ENCODE results near the gene CSDE1. TPM values are rescaled to one million over a fixed set of nuclear protein-coding genes. Genes with fewer than 3 reads are reported as not detected.

Gene CSDE1
- total RNA-seq, 1 donor from 2014 or later, result 532 TPM

GRCh38 chr1:114728553-114728952 lies 29.2 kb downstream of the CSDE1 start:
- peaks cover 53% of the 10 kb centered on the region for H3K36me3 Mint-ChIP-seq
- no peak overlapping the region for H3K4me3 Mint-ChIP-seq
- no peaks in the 10 kb centered on the region for H3K27me3 Mint-ChIP-seq
- TF ChIP-seq, protein P1, sequence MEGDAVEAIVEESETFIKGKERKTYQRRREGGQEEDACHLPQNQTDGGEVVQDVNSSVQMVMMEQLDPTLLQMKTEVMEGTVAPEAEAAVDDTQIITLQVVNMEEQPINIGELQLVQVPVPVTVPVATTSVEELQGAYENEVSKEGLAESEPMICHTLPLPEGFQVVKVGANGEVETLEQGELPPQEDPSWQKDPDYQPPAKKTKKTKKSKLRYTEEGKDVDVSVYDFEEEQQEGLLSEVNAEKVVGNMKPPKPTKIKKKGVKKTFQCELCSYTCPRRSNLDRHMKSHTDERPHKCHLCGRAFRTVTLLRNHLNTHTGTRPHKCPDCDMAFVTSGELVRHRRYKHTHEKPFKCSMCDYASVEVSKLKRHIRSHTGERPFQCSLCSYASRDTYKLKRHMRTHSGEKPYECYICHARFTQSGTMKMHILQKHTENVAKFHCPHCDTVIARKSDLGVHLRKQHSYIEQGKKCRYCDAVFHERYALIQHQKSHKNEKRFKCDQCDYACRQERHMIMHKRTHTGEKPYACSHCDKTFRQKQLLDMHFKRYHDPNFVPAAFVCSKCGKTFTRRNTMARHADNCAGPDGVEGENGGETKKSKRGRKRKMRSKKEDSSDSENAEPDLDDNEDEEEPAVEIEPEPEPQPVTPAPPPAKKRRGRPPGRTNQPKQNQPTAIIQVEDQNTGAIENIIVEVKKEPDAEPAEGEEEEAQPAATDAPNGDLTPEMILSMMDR (conservative IDR thresholded peaks at IDR 0.05), result no peak
- H3K9me3 Mint-ChIP-seq, result no peaks in the 10 kb centered on the region
- H3K4me1 Mint-ChIP-seq (ENCODE audit: unreplicated experiment), result no peaks in the 10 kb centered on the region
- no peak overlapping the region for H3K27ac Mint-ChIP-seq
- DNase-seq (ENCODE audit: extremely low spot score, unreplicated experiment), result no peak

- no peak overlapping the region for H3K27ac Mint-ChIP-seq
- no peak overlapping the region for H3K4me3 Mint-ChIP-seq
- H3K36me3 Mint-ChIP-seq, result peaks cover 53% of the 10 kb centered on the region
- TF ChIP-seq, protein P1 (conservative IDR thresholded peaks at IDR 0.05), result no peak
- DNase-seq (ENCODE audit: extremely low spot score, unreplicated experiment), result no peak
- H3K4me1 Mint-ChIP-seq (ENCODE audit: unreplicated experiment), result no peaks in the 10 kb centered on the region
- H3K27me3 Mint-ChIP-seq, result no peaks in the 10 kb centered on the region
- no peaks in the 10 kb centered on the region for H3K9me3 Mint-ChIP-seq
Observed at GRCh38 chr1:114725230-114725629, 32.6 kb downstream of the CSDE1 start.

DNA sequence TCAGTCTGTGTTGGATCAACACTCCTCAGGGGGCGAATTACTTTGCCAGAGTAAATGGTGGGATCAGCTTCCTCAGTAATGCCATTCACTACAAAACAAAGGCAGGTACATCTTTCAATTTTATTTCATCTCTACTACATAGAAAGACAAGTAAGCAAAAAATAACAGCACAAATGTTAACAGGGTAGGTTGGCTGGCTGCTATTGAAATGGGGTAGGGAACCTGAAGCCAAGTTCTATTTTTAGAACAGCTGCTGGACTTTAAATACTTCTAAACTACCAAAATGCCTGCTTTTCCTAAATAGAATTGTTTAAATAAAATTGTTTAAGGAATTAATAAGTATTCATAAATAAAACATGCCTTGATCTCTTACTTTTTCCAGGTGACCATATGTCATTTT lies 33.9 kb downstream of the CSDE1 start:
- Mint-ChIP-seq H3K27ac (no peak overlapping the region), H3K36me3 (peaks cover 54% of the 10 kb centered on the region), H3K4me3 (no peak overlapping the region), H3K4me1 (ENCODE audit: unreplicated experiment) (no peaks in the 10 kb centered on the region), H3K9me3 (no peaks in the 10 kb centered on the region), H3K27me3 (no peaks in the 10 kb centered on the region)
- DNase-seq (ENCODE audit: extremely low spot score, unreplicated experiment), result no peak
- TF ChIP-seq, protein P1 (conservative IDR thresholded peaks at IDR 0.05), result no peak

DNA sequence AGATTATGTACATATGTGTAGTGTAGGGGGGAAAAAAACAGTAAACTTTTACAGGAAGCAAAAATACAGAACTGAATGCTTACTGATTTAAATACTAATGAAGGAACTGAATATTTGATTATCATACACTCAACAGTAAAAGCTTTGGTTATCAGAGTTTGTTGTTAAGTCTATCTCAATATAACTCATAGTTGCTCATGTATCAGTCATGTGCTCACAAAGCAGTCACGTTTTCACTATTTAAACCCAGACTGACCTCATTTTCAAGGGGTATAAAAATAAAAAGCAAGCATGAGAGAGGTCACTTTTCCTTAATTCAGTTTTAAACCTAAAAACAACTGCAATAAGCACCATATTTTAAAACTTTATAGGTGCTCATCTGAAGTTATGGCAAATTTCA lies 34.3 kb downstream of the CSDE1 start:
- no peaks in the 10 kb centered on the region for H3K27me3 Mint-ChIP-seq
- TF ChIP-seq, protein P1 (conservative IDR thresholded peaks at IDR 0.05), result no peak
- peaks cover 58% of the 10 kb centered on the region for H3K36me3 Mint-ChIP-seq
- H3K4me3 Mint-ChIP-seq, result no peak overlapping the region
- H3K9me3 Mint-ChIP-seq, result no peaks in the 10 kb centered on the region
- H3K4me1 Mint-ChIP-seq (ENCODE audit: unreplicated experiment), result no peaks in the 10 kb centered on the region
- DNase-seq (ENCODE audit: extremely low spot score, unreplicated experiment), result no peak
- H3K27ac Mint-ChIP-seq, result no peak overlapping the region

DNA sequence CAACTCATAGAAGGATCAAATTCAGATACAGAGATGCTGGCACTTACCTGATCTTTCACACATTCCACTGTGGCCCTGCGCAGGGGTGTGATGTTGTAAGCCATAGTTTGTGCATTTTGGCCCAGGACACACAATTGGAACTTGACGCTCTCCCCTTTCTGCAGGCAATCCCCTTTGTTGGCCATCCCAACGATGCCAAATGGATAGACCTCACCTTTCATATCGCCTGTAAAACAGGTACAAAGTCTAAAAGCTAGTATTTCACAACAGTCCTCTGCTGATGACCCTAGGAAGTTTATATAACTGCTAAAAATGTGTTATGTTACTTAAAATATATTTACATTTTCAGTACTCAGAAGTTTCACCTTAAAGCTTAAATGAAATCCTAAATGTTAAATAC lies 37.3 kb downstream of the CSDE1 start:
- Mint-ChIP-seq H3K36me3 (peaks cover 54% of the 10 kb centered on the region), H3K4me3 (no peak overlapping the region), H3K4me1 (ENCODE audit: unreplicated experiment) (peaks cover 13% of the 10 kb centered on the region), H3K27me3 (no peaks in the 10 kb centered on the region), H3K27ac (peak overlapping the region; percentile 90), H3K9me3 (no peaks in the 10 kb centered on the region)
- TF ChIP-seq, protein P1 (conservative IDR thresholded peaks at IDR 0.05), result no peak
- DNase-seq (ENCODE audit: extremely low spot score, unreplicated experiment), result no peak

- no peak for DNase-seq (ENCODE audit: extremely low spot score, unreplicated experiment)
- TF ChIP-seq, protein P1 (conservative IDR thresholded peaks at IDR 0.05), result no peak
- H3K9me3 Mint-ChIP-seq, result no peaks in the 10 kb centered on the region
- H3K36me3 Mint-ChIP-seq, result peaks cover 47% of the 10 kb centered on the region
- H3K4me1 Mint-ChIP-seq (ENCODE audit: unreplicated experiment), result peaks cover 14% of the 10 kb centered on the region
- peak overlapping the region; percentile 53 for H3K4me3 Mint-ChIP-seq
- H3K27ac Mint-ChIP-seq, result peak overlapping the region; percentile 90
- H3K27me3 Mint-ChIP-seq, result no peaks in the 10 kb centered on the region
Observed at GRCh38 chr1:114719424-114719787, 38.4 kb downstream of the CSDE1 start.
